GM12873 (cell line): ENCODE results near the gene TTC27.

ENCODE experiments used
- TF ChIP-seq, protein P1 (sequence below): IDR thresholded peaks from 2 replicates; pipeline ENCODE4 v1.5.1; 2012; ENCODE audit warnings: low read depth, mild to moderate bottlenecking, moderate library complexity, low read length, control low read depth; ENCODE audit not compliant: insufficient read depth; ENCODE audit errors: missing control alignments

The TTC27 gene

DNA sequence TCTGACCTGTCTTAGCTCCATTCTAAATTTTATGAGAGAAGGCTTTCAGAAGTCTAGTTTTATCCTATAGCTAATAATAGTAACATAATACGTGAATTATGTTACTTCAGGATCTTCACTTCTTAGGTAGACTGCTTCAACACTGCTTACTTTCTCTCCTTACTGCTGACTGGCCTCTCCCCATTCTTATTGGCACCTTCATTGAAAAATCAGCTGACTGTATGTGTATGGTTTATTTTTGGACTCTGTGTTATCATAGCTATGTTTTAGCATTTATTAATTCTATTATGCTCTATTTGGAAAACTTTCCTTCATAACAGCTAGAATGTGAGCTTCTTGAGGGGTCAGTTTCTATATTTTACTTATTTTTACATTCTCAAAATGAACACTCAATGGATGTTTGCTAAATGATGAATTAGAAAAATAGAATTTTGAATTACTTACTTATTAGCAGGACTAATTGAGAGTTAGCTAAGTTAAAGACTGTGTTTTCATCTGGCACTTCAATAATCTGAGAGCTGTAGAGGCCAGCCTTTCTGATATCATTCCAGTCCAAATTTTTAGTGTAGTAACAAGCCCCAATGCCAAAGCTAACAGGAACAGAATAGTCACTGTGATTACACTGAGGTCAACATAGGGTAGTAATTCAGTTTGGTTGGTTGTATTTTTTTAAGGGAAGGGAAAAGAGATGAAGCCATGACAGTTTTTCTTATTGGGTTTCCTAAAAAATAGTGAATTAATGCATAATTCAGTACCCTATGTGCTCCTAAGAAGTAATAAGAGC, 92.3 kb downstream of the TTC27 start:
- TF ChIP-seq, protein P1, sequence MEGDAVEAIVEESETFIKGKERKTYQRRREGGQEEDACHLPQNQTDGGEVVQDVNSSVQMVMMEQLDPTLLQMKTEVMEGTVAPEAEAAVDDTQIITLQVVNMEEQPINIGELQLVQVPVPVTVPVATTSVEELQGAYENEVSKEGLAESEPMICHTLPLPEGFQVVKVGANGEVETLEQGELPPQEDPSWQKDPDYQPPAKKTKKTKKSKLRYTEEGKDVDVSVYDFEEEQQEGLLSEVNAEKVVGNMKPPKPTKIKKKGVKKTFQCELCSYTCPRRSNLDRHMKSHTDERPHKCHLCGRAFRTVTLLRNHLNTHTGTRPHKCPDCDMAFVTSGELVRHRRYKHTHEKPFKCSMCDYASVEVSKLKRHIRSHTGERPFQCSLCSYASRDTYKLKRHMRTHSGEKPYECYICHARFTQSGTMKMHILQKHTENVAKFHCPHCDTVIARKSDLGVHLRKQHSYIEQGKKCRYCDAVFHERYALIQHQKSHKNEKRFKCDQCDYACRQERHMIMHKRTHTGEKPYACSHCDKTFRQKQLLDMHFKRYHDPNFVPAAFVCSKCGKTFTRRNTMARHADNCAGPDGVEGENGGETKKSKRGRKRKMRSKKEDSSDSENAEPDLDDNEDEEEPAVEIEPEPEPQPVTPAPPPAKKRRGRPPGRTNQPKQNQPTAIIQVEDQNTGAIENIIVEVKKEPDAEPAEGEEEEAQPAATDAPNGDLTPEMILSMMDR, result no peak

DNA sequence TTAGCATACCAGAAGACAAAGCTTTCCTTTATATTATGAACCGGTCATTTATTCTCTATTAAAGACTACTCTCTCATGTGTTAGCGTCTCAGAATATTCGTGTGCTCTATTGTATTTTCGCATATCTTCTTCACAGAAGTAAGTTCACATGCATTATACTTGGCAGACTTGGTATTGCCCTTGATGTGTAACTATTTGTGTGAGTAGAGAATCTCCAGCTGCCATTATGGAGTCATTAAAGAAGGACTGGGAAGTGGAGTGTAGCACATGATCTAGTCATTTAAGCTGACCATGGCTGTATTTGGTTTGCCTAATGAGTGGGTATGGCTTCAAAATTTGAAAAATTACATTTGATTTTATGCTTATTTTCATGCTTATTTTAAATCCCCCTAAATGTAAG, 92.9 kb downstream of the TTC27 start:
- TF ChIP-seq, protein P1, result no peak

DNA sequence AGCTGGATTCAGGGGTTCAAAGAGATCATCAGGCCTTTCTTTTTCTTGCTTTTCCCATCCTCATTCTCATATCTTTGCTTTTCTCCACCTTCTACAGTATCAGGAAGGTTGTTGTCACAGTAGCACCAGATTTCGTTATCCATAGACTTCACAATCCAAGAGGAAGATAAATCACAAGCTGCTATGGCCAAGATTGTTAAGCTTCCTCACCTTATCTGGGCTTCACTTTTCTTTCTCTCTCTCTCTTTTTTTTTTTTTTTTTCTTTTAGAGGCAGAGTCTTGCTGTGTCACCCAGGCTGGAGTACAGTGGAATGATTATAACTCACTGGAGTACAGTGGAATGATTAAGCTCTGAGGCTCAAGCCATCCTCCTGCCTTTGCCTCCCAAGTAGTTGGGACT, 93.5 kb downstream of the TTC27 start:
- TF ChIP-seq, protein P1, result no peak

DNA sequence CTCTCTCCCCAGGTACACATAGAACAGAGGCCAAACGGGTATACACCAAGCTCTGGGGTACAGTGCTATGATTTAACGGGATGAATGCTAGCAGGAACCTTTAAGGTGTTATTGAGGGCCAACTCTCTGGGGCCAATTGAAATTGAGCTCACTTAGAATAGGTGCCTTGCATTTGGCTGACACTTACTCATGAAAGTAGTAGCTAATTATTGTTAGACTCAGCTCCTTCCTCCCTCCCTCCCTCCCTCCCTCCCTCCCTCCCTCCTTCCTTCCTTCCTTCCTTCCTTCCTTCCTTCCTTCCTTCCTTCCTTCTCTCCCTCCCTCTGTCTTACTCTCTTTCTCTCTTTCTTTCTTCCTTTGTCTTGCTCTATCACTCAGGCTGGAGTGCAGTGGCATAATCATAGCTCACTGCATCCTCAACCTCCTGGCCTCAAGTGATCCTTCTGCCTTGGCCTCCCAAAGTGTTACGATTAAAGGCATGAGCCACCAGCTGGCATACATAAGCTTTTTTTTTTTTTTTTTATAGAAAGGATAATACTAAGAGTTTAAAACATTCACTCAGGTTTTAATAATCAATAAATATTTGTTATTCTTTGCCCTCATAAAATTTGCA, 95.7 kb downstream of the TTC27 start:
- TF ChIP-seq, protein P1, result no peak

DNA sequence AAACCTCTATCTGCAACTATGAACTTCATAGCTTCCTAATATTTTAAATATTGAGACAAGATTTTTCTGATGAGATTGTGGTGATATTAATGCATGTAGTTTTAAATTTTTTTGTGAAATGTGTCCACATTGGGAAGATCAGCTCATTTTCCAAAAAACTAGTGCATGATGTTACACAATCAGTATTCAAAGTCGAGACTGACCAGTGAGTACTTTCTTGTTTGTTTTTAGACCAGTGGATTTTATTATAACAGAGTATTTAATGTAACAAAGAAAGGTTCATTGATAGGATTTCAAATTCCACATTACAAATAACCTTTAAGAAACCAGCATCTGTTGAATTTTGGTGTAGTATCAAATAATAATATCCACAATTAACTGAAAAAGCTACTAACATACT, 99.3 kb downstream of the TTC27 start:
- TF ChIP-seq, protein P1, result no peak

DNA sequence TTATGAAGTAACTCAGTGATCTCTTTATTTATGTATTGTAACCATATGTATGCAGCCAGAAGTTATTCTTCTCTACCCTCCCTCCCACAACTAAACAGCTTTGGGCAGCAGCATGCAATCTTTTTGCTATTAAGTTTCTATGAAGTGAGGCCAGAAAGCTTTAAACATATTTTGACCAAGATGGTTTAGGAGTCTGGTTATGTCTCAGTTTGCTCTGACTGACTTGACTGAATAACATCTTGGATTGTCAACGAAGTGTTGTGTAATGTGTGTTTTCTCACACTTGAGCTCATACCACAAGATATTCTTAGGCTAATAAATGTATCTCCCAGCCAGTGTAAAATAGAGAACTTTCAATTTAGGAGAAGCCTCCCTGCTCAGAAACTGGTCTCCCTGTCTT, 104.3 kb downstream of the TTC27 start:
- TF ChIP-seq, protein P1, result no peak

DNA sequence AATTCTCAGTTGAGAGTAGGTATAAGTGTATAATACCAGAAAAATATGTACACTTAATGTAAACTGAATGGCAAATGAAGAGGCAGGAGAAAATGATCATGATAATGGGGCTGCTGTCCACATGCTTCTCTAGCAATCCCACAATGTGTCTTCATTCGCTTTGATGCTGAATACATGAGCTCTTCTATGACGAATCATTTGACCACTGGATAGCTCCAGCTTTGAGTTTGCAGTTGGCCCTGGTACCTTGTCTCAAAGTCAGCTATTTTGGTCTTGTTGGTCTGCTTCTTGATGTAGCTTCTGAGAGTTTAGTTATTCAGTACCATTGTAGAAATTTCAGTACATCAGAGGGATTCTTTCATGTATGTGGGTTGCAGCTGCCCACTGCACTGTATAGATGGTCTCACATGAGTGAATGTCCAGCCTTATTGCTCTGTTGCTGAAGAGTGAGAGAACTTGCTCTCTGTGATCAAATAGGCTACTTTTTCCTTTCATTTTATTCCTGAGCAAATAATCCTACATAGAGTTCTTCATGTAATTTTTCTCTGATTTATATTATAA, 105.1 kb downstream of the TTC27 start:
- TF ChIP-seq, protein P1, result no peak
